Type B pancreatic cell (in vitro differentiated cells): ENCODE results near the gene SPOCK1. TPM values are rescaled to one million over a fixed set of nuclear protein-coding genes. Genes with fewer than 3 reads are reported as not detected.

Source experiments
- DNase-seq: peaks from one replicate; pipeline ENCODE4 v3.0.0; 2021; ENCODE audit warnings: mixed read lengths; ENCODE audit not compliant: unreplicated experiment; ENCODE audit errors: extremely low spot score
- H3K27ac Mint-ChIP-seq: 2 replicates; pipeline ENCODE4 v1.8.0; 2021; ENCODE audit warnings: mild to moderate bottlenecking, mixed read lengths
- H3K27me3 Mint-ChIP-seq: 2 replicates; pipeline ENCODE4 v1.8.0; 2021; ENCODE audit warnings: mixed read lengths
- H3K36me3 Mint-ChIP-seq: 2 replicates; pipeline ENCODE4 v1.8.0; 2021; ENCODE audit warnings: mixed read lengths
- H3K4me1 Mint-ChIP-seq: one replicate; pipeline ENCODE4 v1.8.0; 2021; ENCODE audit warnings: mixed read lengths; ENCODE audit not compliant: unreplicated experiment
- H3K4me3 Mint-ChIP-seq: 2 replicates; pipeline ENCODE4 v1.8.0; 2021; ENCODE audit warnings: mild to moderate bottlenecking, mixed read lengths
- H3K9me3 Mint-ChIP-seq: 2 replicates; pipeline ENCODE4 v1.8.0; 2021; ENCODE audit warnings: mixed read lengths
- total RNA-seq: library from RNA; stranded (reverse); gene quantifications from 2 replicates; pipeline ENCODE4 v1.2.1, GENCODE V29; 2021; ENCODE audit warnings: low replicate concordance
- TF ChIP-seq, protein P1 (sequence below): fragments of 200-600 bp; sonication (generic); conservative IDR thresholded peaks from 2 replicates; pipeline ENCODE4 v1.5.0; 2021; ENCODE audit warnings: antibody characterized with exemption, mild to moderate bottlenecking

SPOCK1 gene
- total RNA-seq, 1 donor from 2014 or later: 45.1 TPM

DNA sequence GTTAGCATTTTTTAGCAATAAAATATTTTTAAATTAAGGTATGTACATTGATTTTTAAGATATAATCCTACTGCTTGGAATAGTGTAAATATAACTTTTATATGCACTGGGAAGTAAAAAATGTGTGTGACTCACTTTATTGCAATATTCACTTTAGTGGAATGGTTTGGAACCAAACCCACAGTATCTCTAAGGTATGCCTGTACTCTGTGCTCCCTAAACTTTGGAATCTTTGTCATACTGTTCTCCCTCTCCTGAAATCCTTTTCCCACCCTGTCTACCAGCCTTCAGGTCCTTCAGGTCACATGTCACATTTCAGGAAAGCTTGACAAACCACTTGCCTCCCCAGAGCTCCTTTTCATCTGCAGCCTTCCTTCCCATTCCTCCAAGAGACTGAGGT is 308.7 kb downstream of the SPOCK1 start:
- no peak overlapping the region for H3K4me3 Mint-ChIP-seq
- no peak overlapping the region for H3K27ac Mint-ChIP-seq
- peaks cover 32% of the 10 kb centered on the region for H3K27me3 Mint-ChIP-seq
- DNase-seq: no peak
- no peaks in the 10 kb centered on the region for H3K36me3 Mint-ChIP-seq
- H3K4me1 Mint-ChIP-seq: peaks cover 15% of the 10 kb centered on the region
- H3K9me3 Mint-ChIP-seq: no peaks in the 10 kb centered on the region
- TF ChIP-seq, protein P1, sequence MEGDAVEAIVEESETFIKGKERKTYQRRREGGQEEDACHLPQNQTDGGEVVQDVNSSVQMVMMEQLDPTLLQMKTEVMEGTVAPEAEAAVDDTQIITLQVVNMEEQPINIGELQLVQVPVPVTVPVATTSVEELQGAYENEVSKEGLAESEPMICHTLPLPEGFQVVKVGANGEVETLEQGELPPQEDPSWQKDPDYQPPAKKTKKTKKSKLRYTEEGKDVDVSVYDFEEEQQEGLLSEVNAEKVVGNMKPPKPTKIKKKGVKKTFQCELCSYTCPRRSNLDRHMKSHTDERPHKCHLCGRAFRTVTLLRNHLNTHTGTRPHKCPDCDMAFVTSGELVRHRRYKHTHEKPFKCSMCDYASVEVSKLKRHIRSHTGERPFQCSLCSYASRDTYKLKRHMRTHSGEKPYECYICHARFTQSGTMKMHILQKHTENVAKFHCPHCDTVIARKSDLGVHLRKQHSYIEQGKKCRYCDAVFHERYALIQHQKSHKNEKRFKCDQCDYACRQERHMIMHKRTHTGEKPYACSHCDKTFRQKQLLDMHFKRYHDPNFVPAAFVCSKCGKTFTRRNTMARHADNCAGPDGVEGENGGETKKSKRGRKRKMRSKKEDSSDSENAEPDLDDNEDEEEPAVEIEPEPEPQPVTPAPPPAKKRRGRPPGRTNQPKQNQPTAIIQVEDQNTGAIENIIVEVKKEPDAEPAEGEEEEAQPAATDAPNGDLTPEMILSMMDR: no peak

DNA sequence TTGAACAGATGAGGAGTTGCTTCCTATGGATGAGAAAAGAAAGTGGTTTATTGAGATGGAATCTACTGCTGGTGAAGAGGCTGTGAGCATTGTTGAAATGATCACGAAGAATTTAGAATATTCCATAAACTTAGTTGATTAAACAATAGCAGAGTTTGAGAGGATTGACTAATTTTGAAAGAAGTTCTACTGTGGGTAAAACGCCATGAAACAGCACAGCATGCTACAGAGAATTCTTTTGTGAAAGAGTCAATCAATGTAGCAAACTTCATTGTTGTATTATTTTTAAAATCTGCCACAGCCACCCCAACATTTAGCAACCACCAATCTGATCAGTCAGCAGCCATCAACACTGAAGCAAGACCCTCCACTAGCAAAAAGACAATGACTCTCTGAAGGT is 309.1 kb downstream of the SPOCK1 start:
- peaks cover 29% of the 10 kb centered on the region for H3K27me3 Mint-ChIP-seq
- H3K27ac Mint-ChIP-seq: no peak overlapping the region
- DNase-seq: no peak
- H3K4me1 Mint-ChIP-seq: peaks cover 15% of the 10 kb centered on the region
- no peaks in the 10 kb centered on the region for H3K36me3 Mint-ChIP-seq
- TF ChIP-seq, protein P1: no peak
- H3K9me3 Mint-ChIP-seq: no peaks in the 10 kb centered on the region
- no peak overlapping the region for H3K4me3 Mint-ChIP-seq

DNA sequence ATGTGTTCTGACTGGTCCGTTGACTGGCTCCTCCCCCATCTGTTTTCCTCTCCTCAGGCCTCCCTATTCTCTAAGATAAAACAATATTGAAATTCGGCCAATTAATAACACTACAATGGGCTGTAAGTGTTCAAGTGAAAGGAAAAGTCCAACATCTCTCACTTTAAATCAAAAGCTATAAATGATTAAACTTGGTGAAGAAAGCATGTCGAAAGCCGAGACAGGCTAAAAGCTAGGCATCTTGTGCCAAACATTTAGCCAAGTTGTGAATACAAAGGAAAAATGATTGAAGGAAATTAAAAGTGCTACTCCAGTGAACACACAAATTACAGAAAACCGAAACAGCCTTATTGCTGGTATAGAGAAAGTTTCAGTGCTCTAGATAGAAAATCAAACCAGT is 310.6 kb downstream of the SPOCK1 start:
- no peak for DNase-seq
- no peak overlapping the region for H3K27ac Mint-ChIP-seq
- no peak overlapping the region for H3K4me3 Mint-ChIP-seq
- no peaks in the 10 kb centered on the region for H3K36me3 Mint-ChIP-seq
- H3K27me3 Mint-ChIP-seq: peaks cover 22% of the 10 kb centered on the region
- TF ChIP-seq, protein P1: no peak
- H3K4me1 Mint-ChIP-seq: peaks cover 15% of the 10 kb centered on the region
- H3K9me3 Mint-ChIP-seq: no peaks in the 10 kb centered on the region

DNA sequence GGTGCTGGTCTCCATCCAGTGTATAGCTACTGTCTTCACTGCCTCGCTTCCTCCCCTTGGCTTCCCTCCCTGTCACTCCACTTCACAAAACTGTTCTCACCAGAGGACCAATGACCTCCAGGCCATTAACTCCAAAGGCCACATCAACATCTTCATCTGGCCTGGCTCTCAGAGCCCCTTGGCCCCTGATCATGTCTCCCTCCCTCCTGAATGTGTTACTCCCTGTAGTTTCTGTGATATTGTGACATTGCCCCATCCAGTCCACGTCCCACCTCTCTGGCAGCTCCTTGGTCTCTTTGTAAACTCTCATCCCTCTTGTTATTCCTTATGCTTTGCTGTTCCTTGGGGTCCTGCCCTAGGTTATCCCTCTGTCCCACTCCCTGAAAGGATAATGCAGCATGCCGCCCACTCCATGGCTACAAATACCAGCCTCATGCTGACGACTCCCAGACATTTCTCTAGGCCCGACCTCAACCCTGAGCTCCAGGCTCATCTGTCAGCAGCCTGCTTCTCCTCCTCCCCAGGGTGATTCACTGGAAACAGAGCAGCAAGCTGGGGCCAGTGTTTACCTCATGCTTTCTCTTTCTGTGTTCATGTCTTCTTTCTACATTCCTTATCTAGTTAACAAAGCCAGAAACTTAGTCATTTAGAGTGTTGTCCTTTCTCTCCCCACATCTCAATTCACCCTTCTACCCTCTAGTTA is 312.2 kb downstream of the SPOCK1 start:
- DNase-seq: no peak
- no peaks in the 10 kb centered on the region for H3K36me3 Mint-ChIP-seq
- H3K9me3 Mint-ChIP-seq: no peaks in the 10 kb centered on the region
- H3K27me3 Mint-ChIP-seq: peaks cover 18% of the 10 kb centered on the region
- no peak overlapping the region for H3K4me3 Mint-ChIP-seq
- H3K4me1 Mint-ChIP-seq: peaks cover 6% of the 10 kb centered on the region
- TF ChIP-seq, protein P1: no peak
- no peak overlapping the region for H3K27ac Mint-ChIP-seq

DNA sequence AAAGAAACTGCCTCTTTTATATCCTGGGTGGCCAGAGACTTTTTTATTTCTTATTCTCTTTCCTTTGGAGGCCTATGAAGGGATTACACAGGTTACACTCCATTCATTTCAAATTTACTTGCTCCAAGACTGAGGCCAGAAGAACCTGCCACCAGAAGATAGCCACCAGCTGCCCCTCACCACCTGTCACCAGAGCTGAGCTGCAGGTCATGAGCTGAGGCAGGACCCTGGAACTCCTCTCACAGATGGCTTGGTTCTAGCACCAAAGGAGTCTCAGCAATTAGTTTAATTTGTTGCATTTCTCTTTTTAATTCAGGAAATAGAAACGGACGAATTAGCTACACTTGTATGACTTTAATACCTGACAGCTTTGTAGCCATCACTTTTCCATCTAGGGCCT is 313.9 kb downstream of the SPOCK1 start:
- Mint-ChIP-seq H3K27me3 (peaks cover 22% of the 10 kb centered on the region), H3K9me3 (no peaks in the 10 kb centered on the region), H3K36me3 (no peaks in the 10 kb centered on the region), H3K4me3 (no peak overlapping the region), H3K4me1 (peaks cover 11% of the 10 kb centered on the region), H3K27ac (no peak overlapping the region)
- DNase-seq: no peak
- TF ChIP-seq, protein P1: no peak

DNA sequence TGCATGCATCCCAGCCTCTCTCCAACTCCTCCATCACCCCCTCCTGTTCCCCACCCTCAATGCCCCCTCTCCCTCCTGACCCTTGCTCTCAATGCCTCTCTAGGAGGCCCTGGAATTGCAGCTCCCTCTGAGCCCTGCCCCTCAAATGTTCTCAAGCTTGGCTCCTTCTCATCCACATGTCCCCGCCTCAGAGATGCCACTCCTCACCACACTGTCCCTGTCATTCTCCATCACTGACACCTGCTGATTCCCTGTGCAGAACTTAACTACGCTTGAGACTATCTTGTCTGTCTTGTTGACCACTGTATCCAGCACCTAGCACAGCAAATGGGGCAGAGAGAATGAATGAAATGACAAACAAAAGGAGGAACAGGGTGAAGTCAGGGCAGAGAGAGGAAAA is 314.4 kb downstream of the SPOCK1 start:
- TF ChIP-seq, protein P1: no peak
- H3K9me3 Mint-ChIP-seq: no peaks in the 10 kb centered on the region
- peaks cover 11% of the 10 kb centered on the region for H3K4me1 Mint-ChIP-seq
- DNase-seq: no peak
- H3K27ac Mint-ChIP-seq: no peak overlapping the region
- no peaks in the 10 kb centered on the region for H3K36me3 Mint-ChIP-seq
- H3K4me3 Mint-ChIP-seq: no peak overlapping the region
- peaks cover 22% of the 10 kb centered on the region for H3K27me3 Mint-ChIP-seq
